Thyroid gland (tissue), 4 donors: Measurements from ENCODE around the gene GABRR2. TPM values are rescaled to one million over a fixed set of nuclear protein-coding genes. Genes with fewer than 3 reads are reported as not detected.
"Not testable (repeated sequence)": the region's sequence is repeated elsewhere in the genome, so short reads cannot be mapped to it uniquely, and the experiment has no call there.

Experiments
- DNase-seq, 2 donors: peaks; one replicate each; pipeline ENCODE4 v3.0.0-alpha.2; 2019
- H3K27ac ChIP-seq, 3 donors: fragments of 200-600 bp; sonication (generic); 1 replicate in 2 of 3; 2 replicates in 1 of 3; pipeline ENCODE4 v1.5.1; 2016 to 2019; ENCODE audit warnings: mild to moderate bottlenecking in 1 of 3, moderate library complexity in 1 of 3
- H3K27me3 ChIP-seq: fragments of 200-600 bp; sonication (generic); one replicate; pipeline ENCODE4 v1.5.1; 2019
- H3K36me3 ChIP-seq, 2 donors: fragments of 200-600 bp; sonication (generic); one replicate each; pipeline ENCODE4 v1.5.1; 2016 to 2019
- H3K4me1 ChIP-seq, 2 donors: fragments of 200-600 bp; sonication (generic); one replicate each; pipeline ENCODE4 v1.5.1; 2017 to 2019
- H3K4me3 ChIP-seq, 3 donors: fragments of 200-600 bp; sonication (generic); replicated peaks in 1 of 3; 1 replicate in 2 of 3; 2 replicates in 1 of 3; pipeline ENCODE4 v1.5.1; 2016; ENCODE audit warnings: mild to moderate bottlenecking in 1 of 3
- H3K9me3 ChIP-seq: fragments of 200-600 bp; sonication (generic); one replicate; pipeline ENCODE4 v1.5.1; 2017
- CTCF ChIP-seq, 6 experiments: fragments of 200-600 bp in 3 of 6; fragments of 450-650 bp in 3 of 6; sonication (generic) in 3 of 6; IDR thresholded peaks; one replicate each; pipeline ENCODE4 v1.5.1; 2016 to 2019; ENCODE audit warnings: antibody characterized with exemption in 6 of 6, mild to moderate bottlenecking in 2 of 6, inconsistent platforms in 1 of 6, moderate library complexity in 1 of 6
- POLR2A ChIP-seq, 2 donors: fragments of 450-650 bp; IDR thresholded peaks; one replicate each; pipeline ENCODE4 v1.6.1; 2017; ENCODE audit warnings: antibody characterized with exemption in 2 of 2, mild to moderate bottlenecking in 2 of 2, moderate library complexity in 1 of 2
- WGBS, 2 donors: methylation state at CpG; one replicate each; pipeline ENCODE4 v1.1.5; 2017; 5-methylcytosine and 5-hydroxymethylcytosine counted together
- intact Hi-C: fragments of 100-400 bp; cut with DNase I; formaldehyde crosslinking; loops from one replicate; pipeline ENCODE4 v1.15.1; 2023
- total RNA-seq, 4 donors: library from RNA; depleted of rRNA; stranded (reverse); fragments of >200 nt; gene quantifications; one replicate each; pipeline ENCODE4 v1.2.3, GENCODE V29; 2016

GABRR2 gene
- total RNA-seq, 4 donors from 2014 or later: 0.42 to 2.1 (median 0.56) TPM

DNA sequence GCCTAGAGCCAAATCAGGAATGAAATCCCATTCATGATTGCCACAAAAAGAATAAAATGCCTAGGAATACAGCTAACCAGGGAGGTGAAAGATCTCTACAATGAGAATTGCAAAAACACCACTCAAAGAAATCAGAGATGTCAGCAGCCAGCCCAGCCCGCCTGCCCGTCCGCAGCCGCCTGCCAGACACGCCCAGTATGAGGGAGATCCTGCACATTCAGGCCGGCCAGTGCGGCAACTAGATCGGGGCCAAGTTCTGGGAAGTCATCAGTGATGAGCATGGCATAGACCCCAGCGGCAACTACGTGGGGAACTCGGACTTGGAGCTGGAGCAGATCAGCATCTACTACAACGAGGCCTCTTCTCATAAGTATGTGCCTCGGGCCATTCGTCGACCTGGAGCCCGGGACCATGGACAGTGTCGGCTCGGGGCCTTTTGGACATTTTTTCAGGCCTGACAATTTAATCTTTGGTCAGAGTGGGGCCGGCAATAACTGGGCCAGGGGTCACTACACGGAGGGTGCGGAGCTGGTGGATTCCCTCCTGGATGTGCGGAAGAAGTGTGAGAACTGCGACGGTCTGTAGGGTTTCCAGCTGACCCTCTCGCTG, 13.4 kb downstream of the GABRR2 start:
- no peak for DNase-seq
- H3K27ac ChIP-seq: no peak overlapping the region
- no peaks in the 10 kb centered on the region for H3K36me3 ChIP-seq
- intact Hi-C loops: no loop called here
- TF ChIP-seq CTCF (IDR thresholded peaks at IDR 0.05) (no peak), POLR2A (IDR thresholded peaks at IDR 0.05) (no peak)
- H3K4me3 ChIP-seq: no peak overlapping the region
- 90 to 93% methylated on average over 16 to 25 of the region's 25 CpGs for WGBS, 2 donors
- no peaks in the 10 kb centered on the region for H3K27me3 ChIP-seq
- H3K9me3 ChIP-seq: no peaks in the 10 kb centered on the region
- no peaks in the 10 kb centered on the region for H3K4me1 ChIP-seq

DNA sequence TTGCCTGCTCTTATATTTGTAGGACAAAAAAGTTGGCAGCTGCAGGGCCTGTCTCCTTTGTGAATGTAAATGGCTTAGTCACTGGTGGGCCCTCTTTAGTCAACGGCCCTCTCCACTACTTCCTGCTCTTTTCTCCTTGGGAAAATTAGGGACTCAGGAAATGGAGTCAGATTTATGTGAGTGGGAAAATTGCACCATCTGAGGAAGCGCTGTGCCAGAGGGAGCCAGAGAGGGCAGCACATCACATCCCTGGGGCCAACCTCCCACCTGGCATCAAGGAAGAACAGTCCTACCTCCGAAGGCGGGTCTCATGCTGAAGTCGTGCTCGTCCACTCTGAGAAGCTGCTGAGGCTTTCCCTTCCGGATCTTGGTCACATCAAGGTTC, 15.6 kb downstream of the GABRR2 start:
- TF ChIP-seq POLR2A (IDR thresholded peaks at IDR 0.05) (no peak), CTCF (IDR thresholded peaks at IDR 0.05) (no peak)
- 77 to 78% methylated on average over 7 of the region's 7 CpGs for WGBS, 2 donors
- DNase-seq: no peak
- no peak overlapping the region for H3K4me3 ChIP-seq
- no peak overlapping the region for H3K27ac ChIP-seq
- H3K36me3 ChIP-seq: no peaks in the 10 kb centered on the region
- no peaks in the 10 kb centered on the region for H3K27me3 ChIP-seq
- intact Hi-C loops: no loop called here
- H3K9me3 ChIP-seq: no peaks in the 10 kb centered on the region
- no peaks in the 10 kb centered on the region for H3K4me1 ChIP-seq

- 85 to 87% methylated on average over 4 of the region's 4 CpGs for WGBS, 2 donors
- Histone ChIP-seq H3K9me3 (no peaks in the 10 kb centered on the region), H3K4me1 (no peaks in the 10 kb centered on the region), H3K27me3 (no peaks in the 10 kb centered on the region), H3K4me3 (no peak overlapping the region), H3K27ac (no peak overlapping the region), H3K36me3 (no peaks in the 10 kb centered on the region)
- intact Hi-C loops: no loop called here
- no peak for TF ChIP-seq POLR2A (IDR thresholded peaks at IDR 0.05)
- no peak for TF ChIP-seq CTCF (IDR thresholded peaks at IDR 0.05)
- DNase-seq: no peak
These were observed 16.2 kb downstream of the GABRR2 start for GRCh38 chr6:89298680-89299465.

DNA sequence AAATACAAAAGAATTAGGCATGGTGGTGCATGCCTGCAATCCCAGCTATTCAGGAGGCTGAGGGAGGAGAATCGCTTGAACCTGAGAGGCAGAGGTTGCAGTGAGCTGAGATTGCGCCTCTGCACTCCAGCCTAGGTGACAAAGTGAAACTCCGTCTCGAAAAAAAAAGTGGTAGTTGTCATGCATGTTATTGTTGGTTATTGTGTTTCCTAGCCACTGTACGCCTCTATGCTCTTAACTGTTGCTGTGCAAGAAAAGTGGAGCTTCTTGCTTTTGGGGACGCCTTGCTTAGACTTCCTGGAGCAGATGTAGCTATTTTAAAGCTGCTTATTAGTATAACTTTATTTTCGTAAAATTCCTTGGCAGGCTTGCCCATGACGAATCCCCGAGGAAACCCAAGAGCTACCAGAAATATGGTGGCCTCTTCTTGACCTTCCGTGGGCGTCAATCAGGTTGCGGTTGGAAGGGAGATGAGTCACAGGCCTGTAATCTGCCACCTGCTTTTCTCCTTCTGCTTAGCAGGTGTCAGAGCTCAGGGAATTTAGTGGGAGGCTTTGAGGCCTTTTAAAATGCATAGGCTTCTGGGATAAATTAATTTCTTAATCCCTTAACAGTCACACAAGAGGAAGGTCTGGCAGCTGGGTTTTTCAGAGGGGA, 17.3 kb downstream of the GABRR2 start:
- no peaks in the 10 kb centered on the region for H3K4me1 ChIP-seq
- no peak overlapping the region for H3K4me3 ChIP-seq
- no peaks in the 10 kb centered on the region for H3K27me3 ChIP-seq
- no peak overlapping the region for H3K27ac ChIP-seq
- intact Hi-C loops: no loop called here
- no peaks in the 10 kb centered on the region for H3K36me3 ChIP-seq
- WGBS, 2 donors: 73 to 84% methylated on average over 12 of the region's 12 CpGs
- DNase-seq: no peak
- H3K9me3 ChIP-seq: no peaks in the 10 kb centered on the region
- TF ChIP-seq CTCF (IDR thresholded peaks at IDR 0.05) (no peak), POLR2A (IDR thresholded peaks at IDR 0.05) (no peak)

GRCh38 chr6:89295981-89296380, 19.1 kb downstream of the GABRR2 start:
- no peak for TF ChIP-seq CTCF (IDR thresholded peaks at IDR 0.05)
- no peak for TF ChIP-seq POLR2A (IDR thresholded peaks at IDR 0.05)
- Histone ChIP-seq H3K9me3 (no peaks in the 10 kb centered on the region), H3K27ac (no peak overlapping the region), H3K4me1 (no peaks in the 10 kb centered on the region), H3K4me3 (no peak overlapping the region), H3K27me3 (no peaks in the 10 kb centered on the region), H3K36me3 (no peaks in the 10 kb centered on the region)
- intact Hi-C loops: no loop called here
- no peak for DNase-seq
- 90 to 100% methylated on average over 2 of the region's 2 CpGs for WGBS, 2 donors

DNA sequence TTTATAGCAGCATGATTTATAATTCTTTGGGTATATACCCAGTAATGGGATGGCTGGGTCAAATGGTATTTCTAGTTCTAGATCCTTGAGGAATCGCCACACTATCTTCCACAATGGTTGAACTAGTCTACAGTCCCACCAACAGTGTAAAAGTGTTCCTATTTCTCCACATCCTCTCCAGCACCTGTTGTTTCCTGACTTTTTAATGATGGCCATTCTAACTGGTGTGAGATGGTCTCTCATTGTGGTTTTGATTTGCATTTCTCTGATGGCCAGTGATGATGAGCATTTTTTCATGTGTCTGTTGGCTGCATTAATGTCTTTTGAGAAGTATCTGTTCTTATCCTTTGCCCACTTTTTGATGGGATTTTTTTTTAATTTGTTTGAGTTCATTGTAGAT, 20.0 kb downstream of the GABRR2 start:
- H3K9me3 ChIP-seq, H3K27me3 ChIP-seq, H3K36me3 ChIP-seq, intact Hi-C loops, H3K4me3 ChIP-seq, DNase-seq, H3K27ac ChIP-seq, H3K4me1 ChIP-seq: not testable (repeated sequence)
- WGBS, 2 donors: 82 to 93% methylated on average over 1 of the region's 1 CpG
